ENCODE results near the gene DOCK9. TPM values are rescaled to one million over a fixed set of nuclear protein-coding genes. Genes with fewer than 3 reads are reported as not detected.

Gene DOCK9
- polyA plus RNA-seq, 1 of the 3 experiments (the other 2 are of a cell fraction) = 16.6 TPM

- 93% methylated on average over 5 of the region's 5 CpGs for WGBS (ENCODE audit: low lambda C conversion rate)
- DNase-seq = no peak
- no peaks in the 10 kb centered on the region for H3F3A ChIP-seq (replicated peaks; ENCODE audit: insufficient read depth)
- ChIA-PET CTCF (no interaction called here), POLR2A (no interaction called here)
- no peaks in the 10 kb centered on the region for H4K20me1 ChIP-seq (ENCODE audit: insufficient read depth)
- H3K27ac ChIP-seq (ENCODE audit: low read depth in 2 of 2, low read length in 1 of 2) = no peak overlapping the region
- no peaks in the 10 kb centered on the region for H3K27me3 ChIP-seq (ENCODE audit: insufficient read depth)
- H3K9ac ChIP-seq = no peak overlapping the region
- no peak overlapping the region for H3K4me2 ChIP-seq
- no peak overlapping the region for H3K4me3 ChIP-seq (ENCODE audit: low read depth in 2 of 2, low read length in 1 of 2)
- H3K79me2 ChIP-seq (ENCODE audit: insufficient read depth) = no peaks in the 10 kb centered on the region
- no peak overlapping the region for H2AFZ ChIP-seq (ENCODE audit: low read depth)
- no peaks in the 10 kb centered on the region for H3K9me3 ChIP-seq
- no peaks in the 10 kb centered on the region; a peak in 1 of 4 replicates for H3K4me1 ChIP-seq (ENCODE audit: control insufficient read depth in 1 of 2, insufficient read depth in 2 of 2, low read depth in 1 of 2, low read length in 1 of 2)
- TF ChIP-seq NFIC (IDR thresholded peaks at IDR 0.05; ENCODE audit: borderline replicate concordance) = no peak
- TF ChIP-seq RFX5 (IDR thresholded peaks at IDR 0.05; ENCODE audit: low read length) = no peak
- TF ChIP-seq YY1 (IDR thresholded peaks at IDR 0.05; ENCODE audit: low read depth) = no peak
- TF ChIP-seq RXRA (IDR thresholded peaks at IDR 0.05; ENCODE audit: borderline replicate concordance, low read depth) = no peak
- no peak for TF ChIP-seq ELF1 (IDR thresholded peaks at IDR 0.05)
- no peak for TF ChIP-seq JUND (IDR thresholded peaks at IDR 0.05)
- TF ChIP-seq MEF2A (IDR thresholded peaks at IDR 0.05; ENCODE audit: borderline replicate concordance, low read depth) = no peak
- no peak for TF ChIP-seq EP300 (IDR thresholded peaks at IDR 0.05; ENCODE audit: borderline replicate concordance in 1 of 2, low read depth in 1 of 2, low read length in 1 of 2)
- no peak for TF ChIP-seq POLR2AphosphoS5 (IDR thresholded peaks at IDR 0.05; ENCODE audit: low read depth, low read length)
- TF ChIP-seq, protein P1, sequence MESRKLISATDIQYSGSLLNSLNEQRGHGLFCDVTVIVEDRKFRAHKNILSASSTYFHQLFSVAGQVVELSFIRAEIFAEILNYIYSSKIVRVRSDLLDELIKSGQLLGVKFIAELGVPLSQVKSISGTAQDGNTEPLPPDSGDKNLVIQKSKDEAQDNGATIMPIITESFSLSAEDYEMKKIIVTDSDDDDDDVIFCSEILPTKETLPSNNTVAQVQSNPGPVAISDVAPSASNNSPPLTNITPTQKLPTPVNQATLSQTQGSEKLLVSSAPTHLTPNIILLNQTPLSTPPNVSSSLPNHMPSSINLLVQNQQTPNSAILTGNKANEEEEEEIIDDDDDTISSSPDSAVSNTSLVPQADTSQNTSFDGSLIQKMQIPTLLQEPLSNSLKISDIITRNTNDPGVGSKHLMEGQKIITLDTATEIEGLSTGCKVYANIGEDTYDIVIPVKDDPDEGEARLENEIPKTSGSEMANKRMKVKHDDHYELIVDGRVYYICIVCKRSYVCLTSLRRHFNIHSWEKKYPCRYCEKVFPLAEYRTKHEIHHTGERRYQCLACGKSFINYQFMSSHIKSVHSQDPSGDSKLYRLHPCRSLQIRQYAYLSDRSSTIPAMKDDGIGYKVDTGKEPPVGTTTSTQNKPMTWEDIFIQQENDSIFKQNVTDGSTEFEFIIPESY (IDR thresholded peaks at IDR 0.05; ENCODE audit: borderline replicate concordance, low read depth) = no peak
- no peak for TF ChIP-seq SIN3A (IDR thresholded peaks at IDR 0.05; ENCODE audit: borderline replicate concordance, low read depth, low read length)
- no peak for TF ChIP-seq CHD2 (IDR thresholded peaks at IDR 0.05; ENCODE audit: low read length, partially characterized antibody)
- TF ChIP-seq TEAD4 (IDR thresholded peaks at IDR 0.05; ENCODE audit: borderline replicate concordance, insufficient read depth) = no peak
- TF ChIP-seq RCOR1 (IDR thresholded peaks at IDR 0.05; ENCODE audit: low read length) = no peak
- no peak for TF ChIP-seq MXI1 (IDR thresholded peaks at IDR 0.05; ENCODE audit: low read depth, low read length)
- TF ChIP-seq EZH2phosphoT487 (IDR thresholded peaks at IDR 0.05; ENCODE audit: borderline replicate concordance, low read depth) = no peak
- TF ChIP-seq GABPA (IDR thresholded peaks at IDR 0.05; ENCODE audit: low read depth) = no peak
- TF ChIP-seq, protein P2, sequence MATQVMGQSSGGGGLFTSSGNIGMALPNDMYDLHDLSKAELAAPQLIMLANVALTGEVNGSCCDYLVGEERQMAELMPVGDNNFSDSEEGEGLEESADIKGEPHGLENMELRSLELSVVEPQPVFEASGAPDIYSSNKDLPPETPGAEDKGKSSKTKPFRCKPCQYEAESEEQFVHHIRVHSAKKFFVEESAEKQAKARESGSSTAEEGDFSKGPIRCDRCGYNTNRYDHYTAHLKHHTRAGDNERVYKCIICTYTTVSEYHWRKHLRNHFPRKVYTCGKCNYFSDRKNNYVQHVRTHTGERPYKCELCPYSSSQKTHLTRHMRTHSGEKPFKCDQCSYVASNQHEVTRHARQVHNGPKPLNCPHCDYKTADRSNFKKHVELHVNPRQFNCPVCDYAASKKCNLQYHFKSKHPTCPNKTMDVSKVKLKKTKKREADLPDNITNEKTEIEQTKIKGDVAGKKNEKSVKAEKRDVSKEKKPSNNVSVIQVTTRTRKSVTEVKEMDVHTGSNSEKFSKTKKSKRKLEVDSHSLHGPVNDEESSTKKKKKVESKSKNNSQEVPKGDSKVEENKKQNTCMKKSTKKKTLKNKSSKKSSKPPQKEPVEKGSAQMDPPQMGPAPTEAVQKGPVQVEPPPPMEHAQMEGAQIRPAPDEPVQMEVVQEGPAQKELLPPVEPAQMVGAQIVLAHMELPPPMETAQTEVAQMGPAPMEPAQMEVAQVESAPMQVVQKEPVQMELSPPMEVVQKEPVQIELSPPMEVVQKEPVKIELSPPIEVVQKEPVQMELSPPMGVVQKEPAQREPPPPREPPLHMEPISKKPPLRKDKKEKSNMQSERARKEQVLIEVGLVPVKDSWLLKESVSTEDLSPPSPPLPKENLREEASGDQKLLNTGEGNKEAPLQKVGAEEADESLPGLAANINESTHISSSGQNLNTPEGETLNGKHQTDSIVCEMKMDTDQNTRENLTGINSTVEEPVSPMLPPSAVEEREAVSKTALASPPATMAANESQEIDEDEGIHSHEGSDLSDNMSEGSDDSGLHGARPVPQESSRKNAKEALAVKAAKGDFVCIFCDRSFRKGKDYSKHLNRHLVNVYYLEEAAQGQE (IDR thresholded peaks at IDR 0.05; ENCODE audit: low read depth, low read length) = no peak
- TF ChIP-seq GATA2 (CRISPR knock-in tag; IDR thresholded peaks at IDR 0.05) = no peak
- H3K36me3 ChIP-seq (replicated peaks in 1 of 2; ENCODE audit: control insufficient read depth in 1 of 2, insufficient read depth in 2 of 2, low read length in 1 of 2) = peaks cover 0 to 8% of the 10 kb centered on the region in 2 experiments
- no peaks in the 10 kb centered on the region for H3K9me2 ChIP-seq
These were observed 131.3 kb downstream of the DOCK9 start for GRCh38 chr13:98846521-98846920.

Data from SK-N-SH (cell line).